ENCODE results near the gene NDUFA13.

Gene NDUFA13

GRCh38 chr19:19475849-19476828 lies 39.9 kb upstream of the NDUFA13 start:
- no peaks in the 10 kb centered on the region for H3K36me3 ChIP-seq (ENCODE audit: low read length)
- TF ChIP-seq EZH2phosphoT487 (conservative IDR thresholded peaks at IDR 0.05; ENCODE audit: low read length), result no peak
- H3K27ac ChIP-seq (ENCODE audit: low read depth, low read length), result no peak overlapping the region
- no peak overlapping the region for H3K9ac ChIP-seq (ENCODE audit: low read length)
- no peaks in the 10 kb centered on the region; the same call in 1 of the 2 replicates for H4K20me1 ChIP-seq (ENCODE audit: low read depth, low read length)
- no peaks in the 10 kb centered on the region for H3K9me3 ChIP-seq (ENCODE audit: insufficient read depth, low read length)
- peaks cover 100% of the 10 kb centered on the region for H3K79me2 ChIP-seq (ENCODE audit: insufficient read depth, low read length)
- no peaks in the 10 kb centered on the region for H3K27me3 ChIP-seq (ENCODE audit: low read length)
- no peaks in the 10 kb centered on the region for H3K9me2 ChIP-seq (replicated peaks; ENCODE audit: insufficient read depth, low read length)
- no peak overlapping the region for H3K4me2 ChIP-seq (ENCODE audit: low read depth, low read length, poor library complexity, severe bottlenecking)
- H3K4me3 ChIP-seq (ENCODE audit: insufficient read depth, low read length, poor library complexity, severe bottlenecking), result no peak overlapping the region
- no peak overlapping the region for H2AFZ ChIP-seq (ENCODE audit: low read depth, low read length, severe bottlenecking)
- H3F3A ChIP-seq (ENCODE audit: insufficient read depth), result no peaks in the 10 kb centered on the region

DNA sequence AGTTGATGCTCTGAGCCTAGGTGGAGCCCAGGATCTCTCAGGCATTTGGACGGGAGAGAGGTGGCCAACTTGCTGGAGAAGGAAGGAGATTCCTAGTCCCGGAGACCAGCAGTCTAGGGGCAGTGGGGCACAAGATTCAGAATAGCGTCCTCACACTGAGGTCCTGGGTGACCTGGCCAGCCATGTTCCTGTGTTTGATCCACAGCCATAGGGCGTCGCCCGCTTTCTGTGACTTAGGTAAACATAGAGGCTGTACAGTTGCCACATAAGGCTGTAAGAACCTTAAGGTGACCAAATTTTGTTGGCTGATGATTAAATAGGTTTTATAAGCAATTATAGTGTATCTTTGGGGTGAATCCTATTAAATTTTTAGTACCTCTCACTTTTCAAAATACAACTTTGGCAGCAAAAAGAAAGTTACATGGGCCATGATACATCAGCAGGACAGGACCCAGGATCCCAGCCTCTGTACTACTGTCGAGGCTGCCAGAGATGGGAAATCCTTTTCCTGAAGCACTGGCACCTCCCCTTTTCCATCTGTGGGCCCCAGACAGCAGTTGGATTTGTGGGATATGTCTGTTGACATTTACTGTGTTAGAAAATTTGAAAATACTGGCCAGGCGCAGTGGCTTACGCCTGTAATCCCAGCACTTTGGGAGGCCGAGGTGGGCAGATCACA lies 38.2 kb upstream of the NDUFA13 start:
- Histone ChIP-seq H3K27me3 (ENCODE audit: low read length) (no peaks in the 10 kb centered on the region), H3K27ac (ENCODE audit: low read depth, low read length) (no peak overlapping the region), H2AFZ (ENCODE audit: low read depth, low read length, severe bottlenecking) (no peak overlapping the region), H3K9ac (ENCODE audit: low read length) (no peak overlapping the region), H4K20me1 (ENCODE audit: low read depth, low read length) (no peaks in the 10 kb centered on the region; the same call in 1 of the 2 replicates), H3K79me2 (ENCODE audit: insufficient read depth, low read length) (peaks cover 95% of the 10 kb centered on the region), H3K4me2 (ENCODE audit: low read depth, low read length, poor library complexity, severe bottlenecking) (no peak overlapping the region), H3K4me3 (ENCODE audit: insufficient read depth, low read length, poor library complexity, severe bottlenecking) (no peak overlapping the region), H3K36me3 (ENCODE audit: low read length) (no peaks in the 10 kb centered on the region), H3F3A (ENCODE audit: insufficient read depth) (no peaks in the 10 kb centered on the region), H3K9me3 (ENCODE audit: insufficient read depth, low read length) (no peaks in the 10 kb centered on the region), H3K9me2 (replicated peaks; ENCODE audit: insufficient read depth, low read length) (no peaks in the 10 kb centered on the region)
- TF ChIP-seq, protein P1, sequence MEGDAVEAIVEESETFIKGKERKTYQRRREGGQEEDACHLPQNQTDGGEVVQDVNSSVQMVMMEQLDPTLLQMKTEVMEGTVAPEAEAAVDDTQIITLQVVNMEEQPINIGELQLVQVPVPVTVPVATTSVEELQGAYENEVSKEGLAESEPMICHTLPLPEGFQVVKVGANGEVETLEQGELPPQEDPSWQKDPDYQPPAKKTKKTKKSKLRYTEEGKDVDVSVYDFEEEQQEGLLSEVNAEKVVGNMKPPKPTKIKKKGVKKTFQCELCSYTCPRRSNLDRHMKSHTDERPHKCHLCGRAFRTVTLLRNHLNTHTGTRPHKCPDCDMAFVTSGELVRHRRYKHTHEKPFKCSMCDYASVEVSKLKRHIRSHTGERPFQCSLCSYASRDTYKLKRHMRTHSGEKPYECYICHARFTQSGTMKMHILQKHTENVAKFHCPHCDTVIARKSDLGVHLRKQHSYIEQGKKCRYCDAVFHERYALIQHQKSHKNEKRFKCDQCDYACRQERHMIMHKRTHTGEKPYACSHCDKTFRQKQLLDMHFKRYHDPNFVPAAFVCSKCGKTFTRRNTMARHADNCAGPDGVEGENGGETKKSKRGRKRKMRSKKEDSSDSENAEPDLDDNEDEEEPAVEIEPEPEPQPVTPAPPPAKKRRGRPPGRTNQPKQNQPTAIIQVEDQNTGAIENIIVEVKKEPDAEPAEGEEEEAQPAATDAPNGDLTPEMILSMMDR (IDR thresholded peaks at IDR 0.05; ENCODE audit: insufficient read depth, low read length, poor library complexity, severe bottlenecking), result no peak
- TF ChIP-seq EZH2phosphoT487 (conservative IDR thresholded peaks at IDR 0.05; ENCODE audit: low read length), result no peak

DNA sequence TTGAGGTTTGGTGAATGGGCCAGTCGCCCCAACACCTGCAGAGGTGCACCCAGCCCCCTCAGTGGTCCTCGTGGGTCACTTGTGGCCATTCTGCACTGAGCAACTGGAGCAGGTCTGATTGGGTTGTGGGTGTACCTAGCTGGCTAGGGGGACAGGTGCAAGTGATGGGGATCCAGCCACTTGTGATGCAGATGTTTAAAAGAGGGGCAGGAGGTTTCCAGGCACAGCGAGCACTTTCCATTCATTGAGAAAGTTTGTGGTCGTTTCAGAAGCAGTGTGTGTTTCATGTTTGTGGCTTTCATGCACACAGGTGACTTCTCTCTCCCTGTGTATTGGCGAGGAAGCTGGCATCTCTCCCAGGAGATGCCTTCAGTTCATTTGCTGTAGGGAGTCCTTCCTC lies 35.3 kb upstream of the NDUFA13 start:
- Histone ChIP-seq H3K9me2 (replicated peaks; ENCODE audit: insufficient read depth, low read length) (no peaks in the 10 kb centered on the region), H3K27me3 (ENCODE audit: low read length) (no peaks in the 10 kb centered on the region), H4K20me1 (ENCODE audit: low read depth, low read length) (no peaks in the 10 kb centered on the region; the same call in 1 of the 2 replicates), H3K4me2 (ENCODE audit: low read depth, low read length, poor library complexity, severe bottlenecking) (no peak overlapping the region), H3K9me3 (ENCODE audit: insufficient read depth, low read length) (no peaks in the 10 kb centered on the region), H3K9ac (ENCODE audit: low read length) (no peak overlapping the region), H3F3A (ENCODE audit: insufficient read depth) (no peaks in the 10 kb centered on the region), H3K79me2 (ENCODE audit: insufficient read depth, low read length) (peaks cover 81% of the 10 kb centered on the region), H3K36me3 (ENCODE audit: low read length) (no peaks in the 10 kb centered on the region), H2AFZ (ENCODE audit: low read depth, low read length, severe bottlenecking) (no peak overlapping the region), H3K4me3 (ENCODE audit: insufficient read depth, low read length, poor library complexity, severe bottlenecking) (no peak overlapping the region), H3K27ac (ENCODE audit: low read depth, low read length) (no peak overlapping the region)
- no peak for TF ChIP-seq EZH2phosphoT487 (conservative IDR thresholded peaks at IDR 0.05; ENCODE audit: low read length)
- TF ChIP-seq, protein P1 (IDR thresholded peaks at IDR 0.05; ENCODE audit: insufficient read depth, low read length, poor library complexity, severe bottlenecking), result no peak
